ENCODE results near the gene ARHGEF12. TPM values are rescaled to one million over a fixed set of nuclear protein-coding genes. Genes with fewer than 3 reads are reported as not detected.
"Not testable (repeated sequence)": the region's sequence is repeated elsewhere in the genome, so short reads cannot be mapped to it uniquely, and the experiment has no call there.

Gene ARHGEF12
- total RNA-seq, 1 donor from 2014 or later: 134 TPM

GRCh38 chr11:120492486-120492885, 156.3 kb downstream of the ARHGEF12 start:
- no peak for DNase-seq (ENCODE audit: low read depth in 2 of 2)

- DNase-seq (ENCODE audit: low read depth in 2 of 2): no peak
These were observed 158.4 kb downstream of the ARHGEF12 start for GRCh38 chr11:120494595-120494994.

GRCh38 chr11:120499088-120499487, 162.9 kb downstream of the ARHGEF12 start:
- no peak for DNase-seq (ENCODE audit: low read depth in 2 of 2)

- DNase-seq (ENCODE audit: low read depth in 2 of 2): no peak
These were observed 163.6 kb downstream of the ARHGEF12 start for GRCh38 chr11:120499859-120500258.

- no peak for DNase-seq (ENCODE audit: low read depth in 2 of 2)
These were observed 164.3 kb downstream of the ARHGEF12 start for GRCh38 chr11:120500414-120501071.

GRCh38 chr11:120501440-120501839, 165.2 kb downstream of the ARHGEF12 start:
- no peak for DNase-seq (ENCODE audit: low read depth in 2 of 2)

GRCh38 chr11:120501976-120502755, 166.0 kb downstream of the ARHGEF12 start:
- DNase-seq (ENCODE audit: low read depth in 2 of 2): no peak

GRCh38 chr11:120503529-120503928, 167.3 kb downstream of the ARHGEF12 start:
- not testable (repeated sequence) for DNase-seq (ENCODE audit: low read depth in 2 of 2)

GRCh38 chr11:120505801-120506425, 169.7 kb downstream of the ARHGEF12 start:
- peak in 1 of 2 donors; percentile 56 for DNase-seq (ENCODE audit: low read depth in 2 of 2)

- no peak for DNase-seq (ENCODE audit: low read depth in 2 of 2)
These were observed 173.3 kb downstream of the ARHGEF12 start for GRCh38 chr11:120509346-120510053.

GRCh38 chr11:120510406-120511115, 174.3 kb downstream of the ARHGEF12 start:
- DNase-seq (ENCODE audit: low read depth in 2 of 2): no peak

GRCh38 chr11:120511116-120511819, 175.1 kb downstream of the ARHGEF12 start, which contains the start of gene GRIK4:
Gene GRIK4 (plus strand): TSS chr11:120511748. CDS start chr11:120660319, 148,571 bp downstream.
- peak; percentile 74 to 84 for DNase-seq (ENCODE audit: low read depth in 2 of 2)

- DNase-seq (ENCODE audit: low read depth in 2 of 2): no peak
These were observed 175.9 kb downstream of the ARHGEF12 start for GRCh38 chr11:120511820-120512738.

- DNase-seq (ENCODE audit: low read depth in 2 of 2): no peak
These were observed 176.7 kb downstream of the ARHGEF12 start for GRCh38 chr11:120512739-120513435.

- DNase-seq (ENCODE audit: low read depth in 2 of 2): no peak
These were observed 177.5 kb downstream of the ARHGEF12 start for GRCh38 chr11:120513436-120514315.

- DNase-seq (ENCODE audit: low read depth in 2 of 2): no peak
These were observed 178.4 kb downstream of the ARHGEF12 start for GRCh38 chr11:120514541-120515121.

- no peak for DNase-seq (ENCODE audit: low read depth in 2 of 2)
These were observed 179.0 kb downstream of the ARHGEF12 start for GRCh38 chr11:120515186-120515723.

Data from lung microvascular endothelial cell (primary cell).